Heart left ventricle (tissue), 13 donors: ENCODE results near the gene PEAR1.

Source experiments
- POLR2A ChIP-seq, 2 donors: fragments of 450-650 bp; IDR thresholded peaks; one replicate each; pipeline ENCODE4 v1.6.1; 2017; ENCODE audit warnings: antibody characterized with exemption in 2 of 2, mild to moderate bottlenecking in 2 of 2, moderate library complexity in 2 of 2
- TF ChIP-seq, protein P1 (sequence below), 12 donors: fragments of 200-600 bp; sonication (generic) in 4 of 12; IDR thresholded peaks; one replicate each; pipeline versions ENCODE4 v1.5.0 to v1.8.0; 2018 to 2022; ENCODE audit warnings: antibody characterized with exemption in 12 of 12, mild to moderate bottlenecking in 5 of 12
- donor health status: ischemic (EF 13 %, LVEDD 7.1; RV severe dilation, severe dysfunction).
- donor health status: DM: no; HTN: yes; CAD: no.
- donor health status: DM: no; HTN: no; CAD: no.
- donor health status: ischemic (EF 25% LVEDD 6.9; RV normal size, moderate dysfunction).
- donor health status: ischemic (EF 25% LVEDD 5.7; RV mildly dilated, moderate dysfunction).
- donor health status: ischemic (EF 35%, LVEDD 5.7; RV mildly dilated, moderate dysfunction).
- donor health status: nonischemic (EF 11% LVEDD 7.7; RV severe dilation, severe dysfunction).
- donor health status: DM: yes; HTN: yes; CAD: no.
- donor health status: PGD.
- donor health status: ischemic (EF 29% LVEDD 5.4; RV normal size, mild dysfunction).
- donor health status: nonischemic (EF 23%, LVEDD 6.1; RV moderate dilation, normal function).

DNA sequence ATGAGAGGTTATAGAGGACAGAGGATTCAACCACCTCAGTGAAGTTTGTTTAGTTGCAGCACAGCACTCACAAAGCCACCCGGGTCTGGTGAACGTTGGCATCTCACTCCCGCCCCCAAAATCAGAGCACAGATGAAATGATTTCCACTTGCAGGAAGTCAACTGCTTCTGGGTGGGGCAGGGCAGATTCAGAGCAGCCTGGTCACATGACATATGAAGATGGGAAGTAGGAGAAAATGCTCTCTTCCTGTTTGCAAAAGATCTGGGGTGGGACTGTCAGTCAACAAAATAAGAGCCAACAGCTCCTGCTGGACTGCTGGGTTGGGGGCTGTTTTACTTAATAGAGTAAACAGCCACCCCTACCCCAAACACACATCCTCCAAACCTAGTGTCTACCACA lies 70.1 kb downstream of the PEAR1 start:
- no peak for TF ChIP-seq POLR2A (IDR thresholded peaks at IDR 0.05)
- TF ChIP-seq, protein P1, sequence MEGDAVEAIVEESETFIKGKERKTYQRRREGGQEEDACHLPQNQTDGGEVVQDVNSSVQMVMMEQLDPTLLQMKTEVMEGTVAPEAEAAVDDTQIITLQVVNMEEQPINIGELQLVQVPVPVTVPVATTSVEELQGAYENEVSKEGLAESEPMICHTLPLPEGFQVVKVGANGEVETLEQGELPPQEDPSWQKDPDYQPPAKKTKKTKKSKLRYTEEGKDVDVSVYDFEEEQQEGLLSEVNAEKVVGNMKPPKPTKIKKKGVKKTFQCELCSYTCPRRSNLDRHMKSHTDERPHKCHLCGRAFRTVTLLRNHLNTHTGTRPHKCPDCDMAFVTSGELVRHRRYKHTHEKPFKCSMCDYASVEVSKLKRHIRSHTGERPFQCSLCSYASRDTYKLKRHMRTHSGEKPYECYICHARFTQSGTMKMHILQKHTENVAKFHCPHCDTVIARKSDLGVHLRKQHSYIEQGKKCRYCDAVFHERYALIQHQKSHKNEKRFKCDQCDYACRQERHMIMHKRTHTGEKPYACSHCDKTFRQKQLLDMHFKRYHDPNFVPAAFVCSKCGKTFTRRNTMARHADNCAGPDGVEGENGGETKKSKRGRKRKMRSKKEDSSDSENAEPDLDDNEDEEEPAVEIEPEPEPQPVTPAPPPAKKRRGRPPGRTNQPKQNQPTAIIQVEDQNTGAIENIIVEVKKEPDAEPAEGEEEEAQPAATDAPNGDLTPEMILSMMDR (IDR thresholded peaks at IDR 0.05): no peak
